Superior temporal gyrus (tissue), 1 donor: ENCODE results near the gene IFT43.

ENCODE experiments used
- DNase-seq: peaks from one replicate; pipeline ENCODE4 v3.0.0-alpha.2; 2016; ENCODE audit errors: extremely low spot score

The IFT43 gene

GRCh38 chr14:75985618-75986438, at the start of gene IFT43:
Gene IFT43 (plus strand): TSS chr14:75985763. CDS start chr14:75985787, 24 bp downstream.
- peak; percentile 91 for DNase-seq

- no peak for DNase-seq
These were observed 46.4 kb upstream of the IFT43 start for GRCh38 chr14:75939200-75939599.

- DNase-seq: no peak
These were observed 44.5 kb upstream of the IFT43 start for GRCh38 chr14:75941030-75941429.

- DNase-seq: no peak
These were observed 40.8 kb upstream of the IFT43 start for GRCh38 chr14:75944607-75945241.

GRCh38 chr14:75946785-75947184, 38.8 kb upstream of the IFT43 start:
- DNase-seq: no peak

GRCh38 chr14:75952489-75952888, 33.1 kb upstream of the IFT43 start:
- no peak for DNase-seq

- DNase-seq: no peak
These were observed 26.5 kb upstream of the IFT43 start for GRCh38 chr14:75959031-75959430.

- no peak for DNase-seq
These were observed 25.3 kb upstream of the IFT43 start for GRCh38 chr14:75960231-75960630.

GRCh38 chr14:75961662-75962061, 23.9 kb upstream of the IFT43 start:
- DNase-seq: no peak

GRCh38 chr14:75967866-75968265, 17.7 kb upstream of the IFT43 start:
- no peak for DNase-seq

GRCh38 chr14:75968456-75968855, 17.1 kb upstream of the IFT43 start:
- DNase-seq: no peak

GRCh38 chr14:75969126-75969525, 16.4 kb upstream of the IFT43 start:
- DNase-seq: no peak

GRCh38 chr14:75969891-75970290, 15.7 kb upstream of the IFT43 start:
- DNase-seq: no peak

GRCh38 chr14:75970989-75971388, 14.6 kb upstream of the IFT43 start:
- DNase-seq: no peak

GRCh38 chr14:75971509-75971908, 14.1 kb upstream of the IFT43 start:
- no peak for DNase-seq

GRCh38 chr14:75972801-75973421, 12.7 kb upstream of the IFT43 start:
- DNase-seq: no peak

GRCh38 chr14:75976826-75977581, 8.6 kb upstream of the IFT43 start:
- peak; percentile 45 for DNase-seq

- no peak for DNase-seq
These were observed 8.0 kb upstream of the IFT43 start for GRCh38 chr14:75977582-75977943.

GRCh38 chr14:75978249-75978731, 7.3 kb upstream of the IFT43 start:
- no peak for DNase-seq

- DNase-seq: peak; percentile 57
These were observed 6.4 kb upstream of the IFT43 start for GRCh38 chr14:75979071-75979571.

- DNase-seq: peak; percentile 75
These were observed 5.7 kb upstream of the IFT43 start for GRCh38 chr14:75979648-75980565.
